ENCODE results near the gene FAM3D.

Gene FAM3D

DNA sequence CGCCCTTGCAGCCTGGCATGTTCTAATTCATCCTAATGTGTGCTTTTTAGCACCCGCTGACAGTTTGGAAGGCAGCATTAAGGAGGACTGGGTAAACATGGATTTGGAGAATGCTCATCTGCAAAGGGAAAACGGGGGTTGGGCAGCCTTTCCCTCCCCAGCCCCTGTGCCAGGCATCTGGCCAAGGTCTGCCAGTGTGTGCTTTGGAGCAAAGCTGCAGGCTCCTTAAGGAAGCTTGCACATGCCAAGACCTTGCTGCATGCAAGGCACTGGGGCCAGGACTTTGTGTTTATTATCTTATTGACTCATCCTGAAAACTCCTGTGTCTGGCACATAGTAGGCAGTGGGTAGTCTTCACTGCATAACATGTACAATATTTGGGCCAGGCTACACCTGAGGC, 20.1 kb downstream of the FAM3D start:
- TF ChIP-seq POLR2AphosphoS5 (IDR thresholded peaks at IDR 0.05; ENCODE audit: low read depth) (no peak), SPI1 (IDR thresholded peaks at IDR 0.05; ENCODE audit: borderline replicate concordance, low read depth) (no peak), GABPA (IDR thresholded peaks at IDR 0.05; ENCODE audit: low read depth) (no peak)
- TF ChIP-seq, protein P1, sequence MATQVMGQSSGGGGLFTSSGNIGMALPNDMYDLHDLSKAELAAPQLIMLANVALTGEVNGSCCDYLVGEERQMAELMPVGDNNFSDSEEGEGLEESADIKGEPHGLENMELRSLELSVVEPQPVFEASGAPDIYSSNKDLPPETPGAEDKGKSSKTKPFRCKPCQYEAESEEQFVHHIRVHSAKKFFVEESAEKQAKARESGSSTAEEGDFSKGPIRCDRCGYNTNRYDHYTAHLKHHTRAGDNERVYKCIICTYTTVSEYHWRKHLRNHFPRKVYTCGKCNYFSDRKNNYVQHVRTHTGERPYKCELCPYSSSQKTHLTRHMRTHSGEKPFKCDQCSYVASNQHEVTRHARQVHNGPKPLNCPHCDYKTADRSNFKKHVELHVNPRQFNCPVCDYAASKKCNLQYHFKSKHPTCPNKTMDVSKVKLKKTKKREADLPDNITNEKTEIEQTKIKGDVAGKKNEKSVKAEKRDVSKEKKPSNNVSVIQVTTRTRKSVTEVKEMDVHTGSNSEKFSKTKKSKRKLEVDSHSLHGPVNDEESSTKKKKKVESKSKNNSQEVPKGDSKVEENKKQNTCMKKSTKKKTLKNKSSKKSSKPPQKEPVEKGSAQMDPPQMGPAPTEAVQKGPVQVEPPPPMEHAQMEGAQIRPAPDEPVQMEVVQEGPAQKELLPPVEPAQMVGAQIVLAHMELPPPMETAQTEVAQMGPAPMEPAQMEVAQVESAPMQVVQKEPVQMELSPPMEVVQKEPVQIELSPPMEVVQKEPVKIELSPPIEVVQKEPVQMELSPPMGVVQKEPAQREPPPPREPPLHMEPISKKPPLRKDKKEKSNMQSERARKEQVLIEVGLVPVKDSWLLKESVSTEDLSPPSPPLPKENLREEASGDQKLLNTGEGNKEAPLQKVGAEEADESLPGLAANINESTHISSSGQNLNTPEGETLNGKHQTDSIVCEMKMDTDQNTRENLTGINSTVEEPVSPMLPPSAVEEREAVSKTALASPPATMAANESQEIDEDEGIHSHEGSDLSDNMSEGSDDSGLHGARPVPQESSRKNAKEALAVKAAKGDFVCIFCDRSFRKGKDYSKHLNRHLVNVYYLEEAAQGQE (IDR thresholded peaks at IDR 0.05; ENCODE audit: insufficient replicate concordance, low read depth), result no peak
- TF ChIP-seq, protein P2, sequence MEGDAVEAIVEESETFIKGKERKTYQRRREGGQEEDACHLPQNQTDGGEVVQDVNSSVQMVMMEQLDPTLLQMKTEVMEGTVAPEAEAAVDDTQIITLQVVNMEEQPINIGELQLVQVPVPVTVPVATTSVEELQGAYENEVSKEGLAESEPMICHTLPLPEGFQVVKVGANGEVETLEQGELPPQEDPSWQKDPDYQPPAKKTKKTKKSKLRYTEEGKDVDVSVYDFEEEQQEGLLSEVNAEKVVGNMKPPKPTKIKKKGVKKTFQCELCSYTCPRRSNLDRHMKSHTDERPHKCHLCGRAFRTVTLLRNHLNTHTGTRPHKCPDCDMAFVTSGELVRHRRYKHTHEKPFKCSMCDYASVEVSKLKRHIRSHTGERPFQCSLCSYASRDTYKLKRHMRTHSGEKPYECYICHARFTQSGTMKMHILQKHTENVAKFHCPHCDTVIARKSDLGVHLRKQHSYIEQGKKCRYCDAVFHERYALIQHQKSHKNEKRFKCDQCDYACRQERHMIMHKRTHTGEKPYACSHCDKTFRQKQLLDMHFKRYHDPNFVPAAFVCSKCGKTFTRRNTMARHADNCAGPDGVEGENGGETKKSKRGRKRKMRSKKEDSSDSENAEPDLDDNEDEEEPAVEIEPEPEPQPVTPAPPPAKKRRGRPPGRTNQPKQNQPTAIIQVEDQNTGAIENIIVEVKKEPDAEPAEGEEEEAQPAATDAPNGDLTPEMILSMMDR (IDR thresholded peaks at IDR 0.05; ENCODE audit: insufficient read depth, low read length), result no peak
- DNase-seq (ENCODE audit: low read depth in 1 of 2, low spot score in 1 of 2), result no peak
- Histone ChIP-seq H3K27ac (replicated peaks) (no peak overlapping the region), H3K4me3 (replicated peaks; ENCODE audit: insufficient read depth, low read length) (no peak overlapping the region), H3K27me3 (ENCODE audit: insufficient read depth, poor library complexity, severe bottlenecking) (no peaks in the 10 kb centered on the region)

DNA sequence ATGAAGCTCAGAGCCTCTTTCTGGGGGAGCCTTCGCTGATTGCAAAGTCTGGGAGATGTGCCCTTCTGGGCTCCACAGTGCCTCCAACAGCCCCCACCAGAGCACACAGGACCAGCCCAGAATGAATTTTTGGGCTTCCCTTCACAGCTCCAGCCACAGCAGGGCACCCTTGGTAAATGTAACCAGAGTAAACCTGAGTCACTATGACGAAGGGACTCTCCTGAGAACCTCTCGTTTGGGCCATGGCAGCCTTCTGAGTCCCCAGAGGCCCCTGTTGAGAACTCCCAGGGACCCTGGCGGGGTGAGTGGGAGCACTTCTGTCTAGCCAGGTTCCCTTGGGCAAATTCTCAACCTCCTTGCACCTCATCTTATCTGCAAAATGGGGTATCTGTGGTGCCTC, 20.8 kb downstream of the FAM3D start:
- TF ChIP-seq, protein P2 (IDR thresholded peaks at IDR 0.05; ENCODE audit: insufficient read depth, low read length), result no peak
- TF ChIP-seq POLR2AphosphoS5 (IDR thresholded peaks at IDR 0.05; ENCODE audit: low read depth), result no peak
- no peak for TF ChIP-seq SPI1 (IDR thresholded peaks at IDR 0.05; ENCODE audit: borderline replicate concordance, low read depth)
- TF ChIP-seq, protein P1 (IDR thresholded peaks at IDR 0.05; ENCODE audit: insufficient replicate concordance, low read depth), result no peak
- no peak for TF ChIP-seq GABPA (IDR thresholded peaks at IDR 0.05; ENCODE audit: low read depth)
- DNase-seq (ENCODE audit: low read depth in 1 of 2, low spot score in 1 of 2), result no peak

DNA sequence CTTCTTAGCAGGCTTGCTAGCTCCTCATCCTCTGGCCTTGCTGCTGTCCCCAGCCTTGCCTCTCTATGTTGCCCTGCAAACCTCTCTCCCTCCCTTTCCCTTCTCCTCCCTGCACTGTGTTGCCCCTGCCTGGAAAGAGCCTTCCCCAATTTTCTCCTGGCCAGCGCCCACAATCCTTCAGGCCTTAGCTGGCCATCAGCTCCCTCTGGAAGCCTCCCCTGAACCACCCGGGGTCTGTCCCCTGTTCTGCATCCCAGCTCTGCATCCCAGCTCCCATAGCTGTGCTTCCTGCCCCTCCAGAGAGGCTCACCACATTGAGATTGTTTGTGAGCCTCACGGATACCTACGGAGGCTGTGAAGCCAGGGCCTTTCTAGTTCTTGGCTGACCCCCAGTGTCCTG, 23.7 kb downstream of the FAM3D start:
- no peak for DNase-seq (ENCODE audit: low read depth in 1 of 2, low spot score in 1 of 2)
- Histone ChIP-seq H3K27me3 (ENCODE audit: insufficient read depth, poor library complexity, severe bottlenecking) (no peaks in the 10 kb centered on the region), H3K27ac (replicated peaks) (no peak overlapping the region), H3K4me3 (replicated peaks; ENCODE audit: insufficient read depth, low read length) (no peak overlapping the region)
- TF ChIP-seq, protein P1 (IDR thresholded peaks at IDR 0.05; ENCODE audit: insufficient replicate concordance, low read depth), result no peak
- TF ChIP-seq, protein P2 (IDR thresholded peaks at IDR 0.05; ENCODE audit: insufficient read depth, low read length), result no peak
- TF ChIP-seq SPI1 (IDR thresholded peaks at IDR 0.05; ENCODE audit: borderline replicate concordance, low read depth), result no peak
- no peak for TF ChIP-seq GABPA (IDR thresholded peaks at IDR 0.05; ENCODE audit: low read depth)
- no peak for TF ChIP-seq POLR2AphosphoS5 (IDR thresholded peaks at IDR 0.05; ENCODE audit: low read depth)

More for the DNA sequence above, 20.8 kb downstream of the FAM3D start:
- Histone ChIP-seq H3K27me3 (ENCODE audit: insufficient read depth, poor library complexity, severe bottlenecking) (no peaks in the 10 kb centered on the region), H3K4me3 (replicated peaks; ENCODE audit: insufficient read depth, low read length) (no peak overlapping the region), H3K27ac (replicated peaks) (no peak overlapping the region)

Measured in HL-60 (cell line).